GM18870 (cell line): ENCODE results near the gene RAB42.
"Not testable (repeated sequence)": the region's sequence is repeated elsewhere in the genome, so short reads cannot be mapped to it uniquely, and the experiment has no call there.

Source experiments
- ATAC-seq: cut with Tn5 transposase; IDR thresholded peaks from one replicate; pipeline ENCODE4 v1.9.1; 2021; ENCODE audit warnings: moderate library complexity; ENCODE audit not compliant: unreplicated experiment

Gene RAB42

DNA sequence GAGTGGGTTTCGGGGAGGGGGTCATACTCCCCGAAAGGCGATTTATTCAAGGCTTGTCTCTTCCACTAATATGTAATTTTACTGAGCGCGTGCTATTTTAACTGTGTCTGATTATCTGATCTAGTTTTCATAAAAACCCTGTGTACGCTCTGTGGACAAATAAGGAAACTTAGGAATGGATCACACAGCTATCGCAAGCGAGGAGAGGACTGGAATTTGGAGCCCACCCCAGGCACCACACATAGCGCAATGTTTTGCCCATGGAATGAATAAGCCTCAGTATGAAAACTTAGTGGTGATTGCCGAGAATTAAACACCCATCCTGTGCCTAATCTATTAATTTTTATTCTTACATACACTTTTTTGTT is 9.8 kb upstream of the RAB42 start:
- no peak for ATAC-seq

GRCh38 chr1:28586585-28587391 is 5.3 kb upstream of the RAB42 start:
- not testable (repeated sequence) for ATAC-seq

GRCh38 chr1:28592321-28593071 is 431 bp downstream of the RAB42 start:
- no peak for ATAC-seq

DNA sequence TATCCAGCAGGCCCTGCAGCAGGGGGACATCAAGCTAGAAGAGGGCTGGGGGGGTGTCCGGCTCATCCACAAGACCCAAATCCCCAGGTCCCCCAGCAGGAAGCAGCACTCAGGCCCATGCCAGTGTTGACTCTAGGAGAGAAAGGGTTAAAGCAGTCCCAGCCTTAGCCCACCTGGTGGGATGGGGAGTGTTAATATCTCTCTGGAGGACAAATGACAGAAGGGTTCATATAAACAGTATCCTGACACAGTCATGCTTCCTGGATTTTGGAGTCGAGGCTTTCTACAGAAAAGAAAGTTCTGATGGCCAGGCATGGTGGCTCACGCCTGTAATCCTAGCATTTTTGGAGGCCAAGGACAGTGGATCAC is 1.9 kb downstream of the RAB42 start:
- ATAC-seq, result not testable (repeated sequence)

GRCh38 chr1:28594686-28595411 is 2.8 kb downstream of the RAB42 start:
- ATAC-seq, result not testable (repeated sequence)

GRCh38 chr1:28595412-28596191 is 3.5 kb downstream of the RAB42 start:
- ATAC-seq, result no peak

DNA sequence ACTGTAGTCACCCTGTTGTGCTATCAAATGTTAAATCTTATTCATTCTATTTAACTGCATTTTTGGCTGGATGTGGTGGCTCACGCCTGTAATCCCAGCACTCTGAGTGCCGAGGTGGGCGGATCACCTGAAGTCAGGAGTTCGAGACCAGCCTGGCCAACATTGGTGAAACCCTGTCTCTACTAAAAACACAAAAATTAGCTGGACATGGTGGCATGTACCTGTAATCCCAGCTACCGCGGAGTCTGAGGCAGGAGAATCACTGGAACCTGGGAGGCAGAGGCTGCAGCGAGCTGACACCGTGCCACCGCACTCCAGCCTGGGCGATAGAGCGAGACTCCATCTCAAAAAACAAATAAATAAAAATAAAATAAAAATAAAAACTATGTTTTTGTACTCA is 4.2 kb downstream of the RAB42 start:
- not testable (repeated sequence) for ATAC-seq

GRCh38 chr1:28601696-28602095 is 9.6 kb downstream of the RAB42 start:
- ATAC-seq, result no peak

GRCh38 chr1:28602536-28603439 is 10.7 kb downstream of the RAB42 start:
- no peak for ATAC-seq

GRCh38 chr1:28604411-28604810 is 12.3 kb downstream of the RAB42 start:
- ATAC-seq, result no peak

DNA sequence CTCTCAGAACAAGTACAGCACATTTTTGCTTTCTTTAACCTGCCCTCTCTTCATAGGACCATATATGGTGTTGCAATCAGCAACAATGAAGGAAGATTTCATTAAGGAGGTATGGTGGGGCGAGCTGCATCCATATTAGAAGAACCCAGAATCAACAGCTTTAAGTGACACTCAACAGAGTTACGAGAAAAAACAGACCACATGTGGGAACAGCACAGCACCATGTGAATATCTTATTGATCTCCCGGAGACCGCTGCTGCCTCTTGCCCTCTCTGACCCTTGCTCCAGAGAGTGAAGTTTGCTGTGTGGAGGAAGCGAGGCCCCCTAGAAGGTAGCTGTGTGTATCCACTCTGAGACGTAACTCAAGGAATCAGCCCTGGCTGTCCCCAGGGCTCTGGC is 12.9 kb downstream of the RAB42 start:
- ATAC-seq, result no peak

- no peak for ATAC-seq
Measured at GRCh38 chr1:28606771-28607170, 14.7 kb downstream of the RAB42 start.

- no peak for ATAC-seq
Measured at GRCh38 chr1:28613175-28613574, 21.1 kb downstream of the RAB42 start.

GRCh38 chr1:28631713-28632112 is 39.6 kb downstream of the RAB42 start:
- ATAC-seq, result no peak

- ATAC-seq, result no peak
Measured at GRCh38 chr1:28632560-28632959, 40.5 kb downstream of the RAB42 start.

DNA sequence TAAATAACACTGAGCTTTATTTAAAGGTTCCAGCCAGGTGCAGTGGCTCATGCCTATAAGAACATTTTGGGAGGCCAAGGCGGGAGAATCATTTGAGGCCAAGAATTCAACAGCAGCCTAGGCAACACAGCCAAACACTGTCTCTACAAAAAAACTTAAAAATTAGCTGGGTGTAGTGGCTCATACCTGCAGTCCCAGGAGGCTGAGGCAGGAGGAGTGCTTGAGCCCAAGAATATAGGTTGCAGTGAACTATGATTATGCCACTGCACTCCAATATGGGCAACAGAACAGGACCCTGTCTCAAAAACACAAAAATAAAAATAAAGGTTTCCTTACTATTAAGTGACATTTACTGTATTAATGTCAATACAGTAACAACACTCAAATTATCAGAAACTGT is 48.7 kb downstream of the RAB42 start:
- ATAC-seq, result no peak

DNA sequence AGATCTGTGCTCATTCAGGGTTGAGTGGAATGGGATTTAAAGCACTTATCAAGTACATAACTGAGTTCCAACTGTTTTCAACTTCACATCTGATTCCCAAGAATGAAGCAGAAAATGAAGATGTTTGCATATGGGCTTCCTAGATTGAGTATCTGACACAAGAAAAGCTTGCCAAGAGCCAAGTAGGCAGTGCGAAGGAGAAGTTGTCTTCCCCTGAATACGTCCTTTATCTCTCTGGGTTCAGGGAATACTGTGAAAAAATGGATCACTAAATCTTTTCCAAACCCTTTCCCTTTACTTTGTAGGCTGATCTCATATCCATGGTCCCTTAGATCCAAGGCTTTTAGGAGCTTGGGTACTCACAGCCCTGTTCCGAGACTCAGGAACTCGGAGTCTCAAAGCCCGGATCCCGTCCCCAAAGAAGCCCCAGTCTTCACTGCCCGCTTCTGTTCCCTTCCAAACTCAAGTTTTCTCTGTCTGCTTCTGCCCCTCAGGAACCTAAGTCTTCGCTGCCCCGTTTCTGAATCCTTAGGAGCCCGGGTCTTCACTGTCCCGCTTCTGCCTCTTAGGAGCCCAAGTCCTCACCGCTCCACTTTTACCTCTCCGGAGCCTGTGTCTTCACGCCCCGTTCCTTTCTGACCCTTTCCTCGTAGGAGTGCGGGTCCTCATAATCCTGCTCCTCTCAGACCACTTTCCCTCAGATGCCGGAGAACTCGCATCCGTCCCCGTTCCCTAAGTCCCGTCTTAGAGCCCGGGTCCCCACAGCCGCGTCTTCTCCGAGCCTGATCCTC is 50.2 kb downstream of the RAB42 start:
- no peak for ATAC-seq

- ATAC-seq, result peak; percentile 57
Measured at GRCh38 chr1:28642847-28643635, 51.0 kb downstream of the RAB42 start, which contains the start of gene TAF12. TSS of gene TAF12 (minus strand) at chr1:28643067. CDS start at chr1:28622081, 20,986 bp downstream.
